Measurements from ENCODE around the gene IFITM2.

DNA sequence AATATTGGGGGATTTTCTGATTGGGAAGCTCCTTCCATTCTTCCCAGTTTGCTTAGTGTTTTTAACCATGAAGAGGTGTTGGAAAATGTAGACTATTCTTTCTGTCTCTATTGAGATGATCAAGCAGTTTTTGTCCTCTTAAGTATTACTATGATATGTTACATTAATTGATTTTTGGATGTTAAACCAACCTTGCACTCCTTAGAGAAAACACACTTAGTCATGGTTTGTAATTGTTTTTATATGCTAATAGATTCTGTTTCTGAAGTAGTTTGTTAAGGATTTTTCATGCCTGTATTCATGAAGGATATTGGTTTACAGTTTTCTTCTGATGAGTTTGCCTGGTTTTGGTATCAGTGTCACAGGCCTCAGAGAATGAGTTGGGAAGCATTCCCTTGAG, 31.4 kb upstream of the IFITM2 start:
- TF ChIP-seq, protein P1, sequence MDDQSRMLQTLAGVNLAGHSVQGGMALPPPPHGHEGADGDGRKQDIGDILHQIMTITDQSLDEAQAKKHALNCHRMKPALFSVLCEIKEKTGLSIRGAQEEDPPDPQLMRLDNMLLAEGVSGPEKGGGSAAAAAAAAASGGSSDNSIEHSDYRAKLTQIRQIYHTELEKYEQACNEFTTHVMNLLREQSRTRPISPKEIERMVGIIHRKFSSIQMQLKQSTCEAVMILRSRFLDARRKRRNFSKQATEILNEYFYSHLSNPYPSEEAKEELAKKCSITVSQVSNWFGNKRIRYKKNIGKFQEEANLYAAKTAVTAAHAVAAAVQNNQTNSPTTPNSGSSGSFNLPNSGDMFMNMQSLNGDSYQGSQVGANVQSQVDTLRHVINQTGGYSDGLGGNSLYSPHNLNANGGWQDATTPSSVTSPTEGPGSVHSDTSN (CRISPR knock-in tag; IDR thresholded peaks at IDR 0.05): no peak
- TF ChIP-seq, protein P2, sequence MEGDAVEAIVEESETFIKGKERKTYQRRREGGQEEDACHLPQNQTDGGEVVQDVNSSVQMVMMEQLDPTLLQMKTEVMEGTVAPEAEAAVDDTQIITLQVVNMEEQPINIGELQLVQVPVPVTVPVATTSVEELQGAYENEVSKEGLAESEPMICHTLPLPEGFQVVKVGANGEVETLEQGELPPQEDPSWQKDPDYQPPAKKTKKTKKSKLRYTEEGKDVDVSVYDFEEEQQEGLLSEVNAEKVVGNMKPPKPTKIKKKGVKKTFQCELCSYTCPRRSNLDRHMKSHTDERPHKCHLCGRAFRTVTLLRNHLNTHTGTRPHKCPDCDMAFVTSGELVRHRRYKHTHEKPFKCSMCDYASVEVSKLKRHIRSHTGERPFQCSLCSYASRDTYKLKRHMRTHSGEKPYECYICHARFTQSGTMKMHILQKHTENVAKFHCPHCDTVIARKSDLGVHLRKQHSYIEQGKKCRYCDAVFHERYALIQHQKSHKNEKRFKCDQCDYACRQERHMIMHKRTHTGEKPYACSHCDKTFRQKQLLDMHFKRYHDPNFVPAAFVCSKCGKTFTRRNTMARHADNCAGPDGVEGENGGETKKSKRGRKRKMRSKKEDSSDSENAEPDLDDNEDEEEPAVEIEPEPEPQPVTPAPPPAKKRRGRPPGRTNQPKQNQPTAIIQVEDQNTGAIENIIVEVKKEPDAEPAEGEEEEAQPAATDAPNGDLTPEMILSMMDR (tag by site-specific recombination; IDR thresholded peaks at IDR 0.05): no peak
- TF ChIP-seq ZNF23 (tag by site-specific recombination; IDR thresholded peaks at IDR 0.05; ENCODE audit: borderline replicate concordance): no peak
- no peak for TF ChIP-seq ZNF239 (tag by site-specific recombination; IDR thresholded peaks at IDR 0.05)
- no peak for TF ChIP-seq ZBTB7A (tag by site-specific recombination; IDR thresholded peaks at IDR 0.05; ENCODE audit: low read depth)
- no peak for TF ChIP-seq ZFHX2 (tag by site-specific recombination; conservative IDR thresholded peaks at IDR 0.05)
- TF ChIP-seq, protein P3, sequence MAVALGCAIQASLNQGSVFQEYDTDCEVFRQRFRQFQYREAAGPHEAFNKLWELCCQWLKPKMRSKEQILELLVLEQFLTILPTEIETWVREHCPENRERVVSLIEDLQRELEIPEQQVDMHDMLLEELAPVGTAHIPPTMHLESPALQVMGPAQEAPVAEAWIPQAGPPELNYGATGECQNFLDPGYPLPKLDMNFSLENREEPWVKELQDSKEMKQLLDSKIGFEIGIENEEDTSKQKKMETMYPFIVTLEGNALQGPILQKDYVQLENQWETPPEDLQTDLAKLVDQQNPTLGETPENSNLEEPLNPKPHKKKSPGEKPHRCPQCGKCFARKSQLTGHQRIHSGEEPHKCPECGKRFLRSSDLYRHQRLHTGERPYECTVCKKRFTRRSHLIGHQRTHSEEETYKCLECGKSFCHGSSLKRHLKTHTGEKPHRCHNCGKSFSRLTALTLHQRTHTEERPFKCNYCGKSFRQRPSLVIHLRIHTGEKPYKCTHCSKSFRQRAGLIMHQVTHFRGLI (tag by site-specific recombination; IDR thresholded peaks at IDR 0.05): no peak
- no peak for TF ChIP-seq ZNF549 (tag by site-specific recombination; IDR thresholded peaks at IDR 0.05)
- TF ChIP-seq ZBTB1 (tag by site-specific recombination; IDR thresholded peaks at IDR 0.05): no peak
- no peak for TF ChIP-seq REPIN1 (tag by site-specific recombination; IDR thresholded peaks at IDR 0.05; ENCODE audit: low read depth)
- no peak for TF ChIP-seq ZBTB49 (tag by site-specific recombination; IDR thresholded peaks at IDR 0.05; ENCODE audit: low read depth)
- TF ChIP-seq ZNF362 (tag by site-specific recombination; IDR thresholded peaks at IDR 0.05): no peak
- no peak for TF ChIP-seq SP2 (tag by site-specific recombination; IDR thresholded peaks at IDR 0.05)
- no peak for TF ChIP-seq REST (tag by site-specific recombination; IDR thresholded peaks at IDR 0.05)
